LNCAP (cell line): ENCODE data around the gene OR10G2.

Experiments used
- CTCF ChIP-seq: fragments of 450-650 bp; IDR thresholded peaks from 2 replicates; pipeline ENCODE4 v1.5.1; 2017; ENCODE audit warnings: mild to moderate bottlenecking

OR10G2 gene

GRCh38 chr14:21668377-21668776, 33.6 kb upstream of the OR10G2 start:
- TF ChIP-seq CTCF: no peak

DNA sequence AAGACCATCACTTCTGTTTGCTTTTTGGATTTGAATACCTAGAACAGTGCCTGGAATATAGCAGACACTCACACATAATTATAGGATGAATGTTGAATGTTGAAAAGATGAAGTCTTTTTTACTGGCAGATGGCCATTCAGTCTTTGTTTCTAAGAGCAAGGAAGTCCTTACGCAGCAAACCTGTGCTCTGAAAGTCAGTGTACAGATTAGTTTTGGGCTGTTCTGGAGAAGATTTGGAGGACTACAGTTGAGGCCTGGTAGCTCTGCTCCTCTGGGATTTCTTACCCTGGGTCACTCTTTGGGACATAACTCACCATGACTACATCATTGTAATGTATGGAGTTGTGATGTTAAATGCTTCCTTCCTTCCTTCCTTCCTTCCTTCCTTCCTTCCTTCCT, 22.2 kb upstream of the OR10G2 start:
- no peak for TF ChIP-seq CTCF

DNA sequence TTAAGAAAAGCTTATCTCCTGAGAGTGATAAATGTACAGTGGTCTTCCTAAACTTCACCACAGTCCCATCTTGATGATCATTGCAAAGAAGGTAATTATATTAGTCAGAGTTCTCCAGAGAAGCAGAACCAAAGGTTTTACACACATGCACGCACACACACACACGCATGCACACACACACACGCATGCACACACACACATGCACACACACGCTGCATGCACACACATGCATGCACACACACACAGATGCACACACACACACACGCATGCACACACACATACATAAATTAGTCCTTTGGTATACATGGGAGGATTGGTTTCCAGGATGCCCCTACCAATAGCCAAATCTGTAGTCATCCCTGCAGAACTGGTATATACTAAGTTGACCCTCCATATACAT, 19.5 kb upstream of the OR10G2 start:
- no peak for TF ChIP-seq CTCF

DNA sequence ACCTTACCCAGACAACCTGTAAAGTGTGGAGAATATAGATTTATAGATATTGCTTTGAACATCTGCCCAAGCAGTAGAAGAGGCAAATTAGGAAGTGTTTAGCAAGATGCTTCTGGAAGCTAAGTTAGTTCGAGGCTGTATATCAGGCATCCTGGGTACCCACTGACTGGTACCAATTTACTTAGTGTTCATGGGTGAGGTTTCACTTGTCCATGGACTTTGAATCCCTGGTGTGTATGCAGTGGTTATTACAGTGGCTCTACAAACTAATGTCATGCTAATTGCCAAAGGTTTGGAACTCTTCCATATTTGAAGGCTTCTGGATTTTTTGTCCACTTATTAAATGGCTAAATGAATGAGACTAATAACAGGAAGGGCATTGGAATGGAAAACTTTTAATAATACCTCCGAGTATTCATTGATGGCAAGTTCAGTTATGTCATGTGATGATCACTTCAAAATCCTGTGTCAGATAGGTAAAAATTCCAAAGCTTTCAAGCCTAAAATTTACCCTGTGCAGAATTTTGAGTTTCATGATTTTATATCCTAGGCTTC, 18.7 kb upstream of the OR10G2 start, which contains the start of gene OR4E2:
TSS of gene OR4E2 (plus strand) at position 505 of the 555 bp plus-strand sequence. CDS start 11,248 bp downstream, outside the sequence.
- TF ChIP-seq CTCF: no peak

DNA sequence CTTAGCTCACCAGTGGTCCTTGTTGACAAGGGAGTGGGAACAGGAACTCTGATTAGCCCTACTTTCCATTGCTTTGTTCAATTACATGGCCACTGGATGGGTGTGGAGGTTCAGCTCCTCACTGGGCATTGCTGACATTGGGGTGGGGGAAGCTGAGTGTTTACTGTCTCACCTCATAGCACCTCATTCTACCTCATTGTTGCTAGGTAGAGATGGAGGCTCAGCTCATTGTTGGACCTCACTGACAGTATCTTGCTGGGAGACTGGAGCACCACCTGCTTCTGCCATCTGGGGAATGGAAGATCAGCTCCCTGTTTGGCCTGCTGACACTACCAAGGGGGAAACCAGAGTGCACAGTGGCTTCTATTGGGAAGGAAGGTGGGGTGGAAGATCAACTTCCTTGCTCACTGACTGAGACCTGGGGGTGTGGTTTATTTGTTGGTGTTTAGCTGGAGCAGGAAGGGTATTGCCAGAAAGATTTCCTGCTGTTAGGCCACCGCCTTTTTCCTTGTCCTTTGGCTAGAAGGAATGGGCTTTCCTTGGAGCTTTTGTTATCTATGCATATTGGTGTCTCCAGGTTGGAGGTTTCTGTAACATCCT, 17.6 kb upstream of the OR10G2 start:
- no peak for TF ChIP-seq CTCF

- no peak for TF ChIP-seq CTCF
Measured at GRCh38 chr14:21647380-21647779, 12.6 kb upstream of the OR10G2 start.

- no peak for TF ChIP-seq CTCF
Measured at GRCh38 chr14:21643407-21643806, 8.7 kb upstream of the OR10G2 start.

DNA sequence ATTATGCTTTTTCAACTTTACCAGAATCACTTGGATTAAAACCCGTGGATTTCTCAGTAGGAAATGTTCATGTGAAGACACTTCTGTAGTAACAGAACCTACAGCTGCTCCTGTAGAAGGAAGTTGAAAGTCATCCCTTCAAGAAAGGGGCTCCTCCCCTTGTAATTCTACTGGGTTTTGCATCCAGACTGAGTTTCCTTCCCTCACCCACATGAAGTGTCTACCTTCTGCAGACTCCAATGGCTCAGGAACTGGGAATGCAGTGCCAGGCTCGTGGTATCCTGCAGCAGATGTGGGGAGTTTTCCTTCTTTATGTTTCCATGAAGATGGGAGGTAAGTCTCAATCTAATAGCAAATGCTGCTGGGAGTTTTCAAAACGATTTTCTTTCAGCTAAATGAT, 7.9 kb upstream of the OR10G2 start:
- TF ChIP-seq CTCF: no peak
